Prostate gland (tissue), 2 donors: ENCODE results near the gene TMEM208.

Experiments used
- CTCF ChIP-seq, 4 experiments: fragments of 200-600 bp in 2 of 4; fragments of 450-650 bp in 2 of 4; sonication (generic) in 2 of 4; IDR thresholded peaks; 1 replicate in 3 of 4; 2 replicates in 1 of 4; pipeline ENCODE4 v1.5.1; 2016 to 2019; ENCODE audit warnings: antibody characterized with exemption in 4 of 4, mild to moderate bottlenecking in 2 of 4, moderate library complexity in 2 of 4
- POLR2A ChIP-seq: fragments of 450-650 bp; IDR thresholded peaks from one replicate; pipeline ENCODE4 v1.6.1; 2016; ENCODE audit warnings: antibody characterized with exemption, mild to moderate bottlenecking
- POLR2AphosphoS5 ChIP-seq: sonication (generic); formaldehyde crosslinking; IDR thresholded peaks from one replicate; pipeline ENCODE4 v1.6.1; 2017; ENCODE audit warnings: antibody characterized with exemption

GRCh38 chr16:67277999-67278772, 51.3 kb downstream of the TMEM208 start:
- no peak for TF ChIP-seq CTCF (IDR thresholded peaks at IDR 0.05)
- no peak for TF ChIP-seq POLR2A
- no peak for TF ChIP-seq POLR2AphosphoS5
